ENCODE results near the gene LCLAT1.
"Not testable (repeated sequence)": the region's sequence is repeated elsewhere in the genome, so short reads cannot be mapped to it uniquely, and the experiment has no call there.

Gene LCLAT1

GRCh38 chr2:30456106-30456505 lies 9.1 kb downstream of the LCLAT1 start:
- DNase-seq, result peak in 1 of 2 donors; percentile 8

- no peak for DNase-seq
These were observed 9.5 kb downstream of the LCLAT1 start for GRCh38 chr2:30456579-30456978.

GRCh38 chr2:30457296-30457695 lies 10.2 kb downstream of the LCLAT1 start:
- no peak for DNase-seq

GRCh38 chr2:30459140-30459539 lies 12.1 kb downstream of the LCLAT1 start:
- DNase-seq, result no peak

GRCh38 chr2:30462131-30462857 lies 15.2 kb downstream of the LCLAT1 start:
- DNase-seq, result no peak

GRCh38 chr2:30463535-30463934 lies 16.5 kb downstream of the LCLAT1 start:
- no peak for DNase-seq

- DNase-seq, result no peak
These were observed 17.6 kb downstream of the LCLAT1 start for GRCh38 chr2:30464544-30465170.

- no peak for DNase-seq
These were observed 18.1 kb downstream of the LCLAT1 start for GRCh38 chr2:30465171-30465545.

- DNase-seq, result no peak
These were observed 19.2 kb downstream of the LCLAT1 start for GRCh38 chr2:30466216-30466615.

GRCh38 chr2:30467062-30467826 lies 20.2 kb downstream of the LCLAT1 start:
- not testable (repeated sequence) for DNase-seq

- DNase-seq, result no peak
These were observed 23.4 kb downstream of the LCLAT1 start for GRCh38 chr2:30470426-30470825.

- peak; percentile 24 to 65 for DNase-seq
These were observed 25.3 kb downstream of the LCLAT1 start for GRCh38 chr2:30472326-30472725.

- DNase-seq, result no peak
These were observed 28.5 kb downstream of the LCLAT1 start for GRCh38 chr2:30475542-30475941.

- no peak for DNase-seq
These were observed 29.6 kb downstream of the LCLAT1 start for GRCh38 chr2:30476636-30477035.

- DNase-seq, result no peak
These were observed 33.8 kb downstream of the LCLAT1 start for GRCh38 chr2:30480703-30481322.

- peak; percentile 80 to 81 for DNase-seq
These were observed 34.3 kb downstream of the LCLAT1 start for GRCh38 chr2:30481323-30481800.

- no peak for DNase-seq
These were observed 35.0 kb downstream of the LCLAT1 start for GRCh38 chr2:30482011-30482410.

GRCh38 chr2:30484145-30484544 lies 37.1 kb downstream of the LCLAT1 start:
- DNase-seq, result no peak

GRCh38 chr2:30484995-30485394 lies 37.9 kb downstream of the LCLAT1 start:
- no peak for DNase-seq

GRCh38 chr2:30486655-30487054 lies 39.6 kb downstream of the LCLAT1 start:
- DNase-seq, result no peak

GRCh38 chr2:30487603-30488002 lies 40.6 kb downstream of the LCLAT1 start:
- DNase-seq, result no peak

- no peak for DNase-seq
These were observed 41.1 kb downstream of the LCLAT1 start for GRCh38 chr2:30488012-30488659.

- no peak for DNase-seq
These were observed 44.2 kb downstream of the LCLAT1 start for GRCh38 chr2:30491225-30491624.

Measured in inflammatory macrophage (primary cell).